Stimulated activated effector memory CD8-positive, alpha-beta T cell treated with anti-CD3 and anti-CD28 coated beads, Interleukin-12 subunit alpha, Interleukin-12 subunit beta, amount 100 ng/mL, for 72 hours (primary cell): ENCODE results near the gene TMEM14A.
"Not testable (repeated sequence)": the region's sequence is repeated elsewhere in the genome, so short reads cannot be mapped to it uniquely, and the experiment has no call there.

ENCODE experiments used
- ATAC-seq: fragments of 150-1000 bp; cut with Tn5 transposase; 2 replicates; pipeline ENCODE4 v1.10.0; 2021
- DNase-seq, 2 donors: peaks; one replicate each; pipeline ENCODE4 v3.0.0; 2021 to 2022; ENCODE audit warnings: low spot score in 2 of 2
- H3K27ac Mint-ChIP-seq: one replicate; pipeline ENCODE4 v1.8.0; 2022; ENCODE audit warnings: mild to moderate bottlenecking, mixed read lengths
- H3K36me3 Mint-ChIP-seq: one replicate; pipeline ENCODE4 v1.8.0; 2022; ENCODE audit warnings: mild to moderate bottlenecking, mixed read lengths
- H3K4me1 Mint-ChIP-seq: one replicate; pipeline ENCODE4 v1.8.0; 2022; ENCODE audit warnings: mixed read lengths
- H3K4me3 Mint-ChIP-seq: one replicate; pipeline ENCODE4 v1.8.0; 2022; ENCODE audit warnings: mild to moderate bottlenecking, mixed read lengths
- H3K9me3 Mint-ChIP-seq: one replicate; pipeline ENCODE4 v1.8.0; 2022; ENCODE audit warnings: mixed read lengths

The TMEM14A gene

GRCh38 chr6:52704781-52705502, 34.0 kb downstream of the TMEM14A start:
- not testable (repeated sequence) for H3K4me1 Mint-ChIP-seq, DNase-seq, H3K9me3 Mint-ChIP-seq, H3K4me3 Mint-ChIP-seq, H3K36me3 Mint-ChIP-seq, H3K27ac Mint-ChIP-seq, ATAC-seq

- H3K27ac Mint-ChIP-seq, result no peak overlapping the region
Measured at GRCh38 chr6:52706001-52706400, 35.1 kb downstream of the TMEM14A start.

DNA sequence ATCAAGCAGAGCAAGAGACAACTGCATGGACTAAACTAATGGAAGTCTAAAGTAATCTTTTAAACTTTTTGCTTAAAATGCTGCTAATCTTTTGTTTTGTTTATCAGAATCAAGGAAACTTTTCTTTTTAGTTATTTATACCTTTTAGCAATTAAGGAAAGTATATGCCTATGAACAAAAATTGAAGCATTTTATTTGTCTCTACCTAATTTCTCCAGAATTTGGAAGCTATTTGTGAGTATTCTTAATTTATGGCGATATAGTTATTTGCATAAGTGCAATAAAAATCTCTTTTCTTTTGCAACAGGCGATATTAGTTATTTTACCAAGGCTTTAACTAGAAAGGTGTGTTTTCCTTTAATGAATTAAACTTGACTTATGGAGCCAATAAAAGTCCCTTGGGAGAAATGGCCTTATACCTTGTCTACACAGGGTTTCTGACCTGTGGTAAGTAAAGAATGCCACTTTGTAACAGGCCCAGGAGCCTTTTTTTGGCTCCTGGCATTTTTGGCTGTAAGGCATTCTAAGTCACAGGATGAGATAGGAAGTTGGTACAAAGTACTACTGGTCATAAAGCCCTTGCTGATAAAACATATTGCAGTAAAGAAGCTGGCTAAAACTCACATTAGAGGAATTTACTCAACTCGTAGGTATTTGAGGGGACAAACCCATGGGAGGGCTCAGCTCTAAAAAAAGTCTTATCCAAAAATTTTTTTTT, 37.2 kb downstream of the TMEM14A start:
- ATAC-seq, result no peak
- Mint-ChIP-seq H3K4me3 (no peak overlapping the region), H3K27ac (no peak overlapping the region), H3K4me1 (no peaks in the 10 kb centered on the region), H3K36me3 (no peaks in the 10 kb centered on the region), H3K9me3 (no peaks in the 10 kb centered on the region)
- DNase-seq, result no peak

More at GRCh38 chr6:52706001-52706400, 35.1 kb downstream of the TMEM14A start:
- H3K36me3 Mint-ChIP-seq, result no peaks in the 10 kb centered on the region
- no peaks in the 10 kb centered on the region for H3K9me3 Mint-ChIP-seq
- DNase-seq, result no peak
- no peaks in the 10 kb centered on the region for H3K4me1 Mint-ChIP-seq
- no peak for ATAC-seq
- no peak overlapping the region for H3K4me3 Mint-ChIP-seq

DNA sequence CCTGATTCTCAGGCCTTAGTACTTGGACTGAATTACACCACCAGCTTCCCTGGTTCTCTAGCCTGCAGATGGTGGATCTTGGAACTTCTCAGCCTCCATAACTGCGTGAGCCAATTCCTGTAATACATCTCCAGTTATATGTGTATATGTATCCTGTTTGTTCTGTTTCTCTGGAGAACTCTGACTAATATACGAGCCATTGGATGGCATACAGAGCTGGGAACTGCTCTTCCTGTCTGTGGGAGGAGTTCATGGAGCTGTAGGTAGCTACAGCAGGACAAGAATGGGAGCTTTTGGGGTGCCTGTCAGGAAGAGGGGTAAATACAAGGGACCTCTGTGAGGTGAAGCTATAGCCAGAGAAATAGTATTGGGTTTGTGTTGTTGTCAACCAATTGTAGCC, 41.2 kb downstream of the TMEM14A start:
- Mint-ChIP-seq H3K36me3 (no peaks in the 10 kb centered on the region), H3K4me3 (no peak overlapping the region), H3K27ac (no peak overlapping the region), H3K4me1 (no peaks in the 10 kb centered on the region), H3K9me3 (no peaks in the 10 kb centered on the region)
- no peak for DNase-seq
- no peak for ATAC-seq

DNA sequence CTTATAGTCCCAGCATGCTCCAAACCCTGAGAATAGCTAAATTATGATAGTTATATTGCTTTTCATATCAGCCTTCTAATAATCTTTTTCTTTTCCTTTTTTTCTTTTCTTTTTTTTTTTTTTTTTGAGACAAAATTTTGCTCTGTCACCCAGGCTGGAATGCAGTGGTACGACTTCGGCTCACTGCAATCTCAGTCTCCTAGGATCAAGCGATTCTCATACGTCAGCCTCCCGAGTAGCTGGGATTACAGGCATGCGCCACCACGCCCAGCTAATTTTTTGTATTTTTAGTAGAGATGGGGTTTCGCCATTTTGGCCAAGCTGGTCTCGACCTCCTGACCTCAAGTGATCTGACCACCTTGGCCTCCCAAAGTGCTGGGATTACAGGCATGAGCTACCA, 43.8 kb downstream of the TMEM14A start:
- not testable (repeated sequence) for H3K27ac Mint-ChIP-seq, H3K4me1 Mint-ChIP-seq, H3K4me3 Mint-ChIP-seq, H3K9me3 Mint-ChIP-seq, ATAC-seq, H3K36me3 Mint-ChIP-seq, DNase-seq

- Mint-ChIP-seq H3K4me3 (no peak overlapping the region), H3K4me1 (no peaks in the 10 kb centered on the region), H3K36me3 (no peaks in the 10 kb centered on the region), H3K27ac (no peak overlapping the region), H3K9me3 (no peaks in the 10 kb centered on the region)
- DNase-seq, result no peak
- no peak for ATAC-seq
Measured at GRCh38 chr6:52718550-52718949, 47.6 kb downstream of the TMEM14A start.

GRCh38 chr6:52720321-52720720, 49.4 kb downstream of the TMEM14A start:
- Mint-ChIP-seq H3K27ac (no peak overlapping the region), H3K4me3 (no peak overlapping the region), H3K36me3 (no peaks in the 10 kb centered on the region), H3K9me3 (no peaks in the 10 kb centered on the region), H3K4me1 (peaks cover 6% of the 10 kb centered on the region)
- DNase-seq, result no peak
- no peak for ATAC-seq

GRCh38 chr6:52724042-52724405, 53.1 kb downstream of the TMEM14A start:
- no peaks in the 10 kb centered on the region for H3K9me3 Mint-ChIP-seq
- no peaks in the 10 kb centered on the region for H3K36me3 Mint-ChIP-seq
- ATAC-seq, result no peak
- H3K4me1 Mint-ChIP-seq, result peaks cover 6% of the 10 kb centered on the region
- no peak overlapping the region for H3K27ac Mint-ChIP-seq
- no peak overlapping the region for H3K4me3 Mint-ChIP-seq
- DNase-seq, result no peak

- peaks cover 6% of the 10 kb centered on the region for H3K4me1 Mint-ChIP-seq
- no peaks in the 10 kb centered on the region for H3K9me3 Mint-ChIP-seq
- ATAC-seq, result peak; percentile 88
- peak; percentile 27 to 68 for DNase-seq
- H3K36me3 Mint-ChIP-seq, result no peaks in the 10 kb centered on the region
- H3K27ac Mint-ChIP-seq, result no peak overlapping the region
- no peak overlapping the region for H3K4me3 Mint-ChIP-seq
Measured at GRCh38 chr6:52724406-52725121, 53.7 kb downstream of the TMEM14A start.

GRCh38 chr6:52725143-52725534, 54.2 kb downstream of the TMEM14A start:
- H3K9me3 Mint-ChIP-seq, result no peaks in the 10 kb centered on the region
- ATAC-seq, result no peak
- no peak for DNase-seq
- H3K36me3 Mint-ChIP-seq, result no peaks in the 10 kb centered on the region
- H3K4me1 Mint-ChIP-seq, result peaks cover 6% of the 10 kb centered on the region
- H3K4me3 Mint-ChIP-seq, result no peak overlapping the region
- H3K27ac Mint-ChIP-seq, result no peak overlapping the region

GRCh38 chr6:52725535-52726192, 54.8 kb downstream of the TMEM14A start:
- no peak overlapping the region for H3K27ac Mint-ChIP-seq
- peaks cover 6% of the 10 kb centered on the region for H3K4me1 Mint-ChIP-seq
- ATAC-seq (no peak), DNase-seq (no peak)
- no peak overlapping the region for H3K4me3 Mint-ChIP-seq
- no peaks in the 10 kb centered on the region for H3K9me3 Mint-ChIP-seq
- H3K36me3 Mint-ChIP-seq, result no peaks in the 10 kb centered on the region

- H3K4me3 Mint-ChIP-seq, result no peak overlapping the region
- ATAC-seq (no peak), DNase-seq (no peak)
- H3K9me3 Mint-ChIP-seq, result no peaks in the 10 kb centered on the region
- H3K4me1 Mint-ChIP-seq, result peaks cover 6% of the 10 kb centered on the region
- H3K36me3 Mint-ChIP-seq, result no peaks in the 10 kb centered on the region
- no peak overlapping the region for H3K27ac Mint-ChIP-seq
Measured at GRCh38 chr6:52726193-52726542, 55.3 kb downstream of the TMEM14A start.

GRCh38 chr6:52726741-52727535, 56.0 kb downstream of the TMEM14A start:
- H3K4me3 Mint-ChIP-seq, result no peak overlapping the region
- H3K9me3 Mint-ChIP-seq, result no peaks in the 10 kb centered on the region
- peaks cover 6% of the 10 kb centered on the region for H3K4me1 Mint-ChIP-seq
- H3K27ac Mint-ChIP-seq, result no peak overlapping the region
- no peak for DNase-seq
- no peak for ATAC-seq
- H3K36me3 Mint-ChIP-seq, result no peaks in the 10 kb centered on the region

DNA sequence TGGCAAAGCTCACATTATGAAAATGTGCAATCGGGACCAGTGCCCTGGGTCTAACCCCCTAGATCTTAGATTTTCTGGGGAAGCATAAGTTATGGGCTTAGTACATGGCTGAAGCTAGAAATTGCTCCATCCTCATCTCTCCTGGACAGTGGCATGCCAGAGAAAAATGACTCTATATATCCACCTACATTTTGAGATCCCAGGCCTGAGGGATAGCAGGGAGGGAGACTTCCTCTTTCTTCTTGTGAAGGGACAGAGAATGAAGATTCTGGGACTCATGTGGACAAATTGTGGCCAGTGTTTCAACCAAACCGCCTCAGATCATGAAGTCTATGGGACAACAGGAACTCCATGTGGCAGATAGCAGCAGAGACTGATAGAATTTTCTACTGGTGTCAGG, 57.0 kb downstream of the TMEM14A start:
- H3K27ac Mint-ChIP-seq, result no peak overlapping the region
- ATAC-seq (no peak), DNase-seq (no peak)
- no peak overlapping the region for H3K4me3 Mint-ChIP-seq
- no peaks in the 10 kb centered on the region for H3K9me3 Mint-ChIP-seq
- no peaks in the 10 kb centered on the region for H3K36me3 Mint-ChIP-seq
- peaks cover 6% of the 10 kb centered on the region for H3K4me1 Mint-ChIP-seq

GRCh38 chr6:52728394-52728793, 57.5 kb downstream of the TMEM14A start:
- DNase-seq (no peak), ATAC-seq (no peak)
- H3K4me1 Mint-ChIP-seq, result peaks cover 6% of the 10 kb centered on the region
- no peaks in the 10 kb centered on the region for H3K36me3 Mint-ChIP-seq
- no peak overlapping the region for H3K4me3 Mint-ChIP-seq
- no peaks in the 10 kb centered on the region for H3K9me3 Mint-ChIP-seq
- H3K27ac Mint-ChIP-seq, result no peak overlapping the region
